ENCODE results near the gene PSPH. TPM values are rescaled to one million over a fixed set of nuclear protein-coding genes. Genes with fewer than 3 reads are reported as not detected.

Gene PSPH
- total and polyA plus RNA-seq, 4 donors: 5.5 to 35.9 (median 9.0) TPM

- H3K27me3 ChIP-seq (ENCODE audit: control insufficient read depth in 4 of 4, insufficient read depth in 4 of 4, low read length in 3 of 4): no peaks in the 10 kb centered on the region
- no peak for DNase-seq (ENCODE audit: low spot score)
- no peak overlapping the region for H3K27ac ChIP-seq (ENCODE audit: low read depth in 1 of 2, low read length in 2 of 2)
- H3K36me3 ChIP-seq (ENCODE audit: control insufficient read depth in 4 of 4, insufficient read depth in 3 of 4, low read depth in 1 of 4, low read length in 3 of 4): no peaks in the 10 kb centered on the region
- H3K9me3 ChIP-seq (ENCODE audit: control insufficient read depth in 4 of 4, low read length in 3 of 4): no peaks in the 10 kb centered on the region
- H3K9ac ChIP-seq (ENCODE audit: low read depth in 1 of 2, low read length in 2 of 2): no peak overlapping the region
- H3K4me3 ChIP-seq (ENCODE audit: low read depth in 1 of 3, low read length in 3 of 3): peak overlapping the region in 1 of 3 donors; percentile 93
- peaks cover 0 to 19% (median 13%) of the 10 kb centered on the region in 4 donors for H3K4me1 ChIP-seq (ENCODE audit: control insufficient read depth in 4 of 4, insufficient read depth in 4 of 4, low read length in 3 of 4)
- WGBS: 80% methylated on average over 15 of the region's 15 CpGs
- TF ChIP-seq EGR1 (IDR thresholded peaks at IDR 0.05; ENCODE audit: low read depth in 2 of 2) (no peak), CTCF (IDR thresholded peaks at IDR 0.05; ENCODE audit: low read depth, low read length, missing input control) (no peak), RXRA (IDR thresholded peaks at IDR 0.05) (no peak)
These were observed 87.6 kb downstream of the PSPH start for GRCh38 chr7:55963584-55964168.

GRCh38 chr7:55962014-55962413, 89.2 kb downstream of the PSPH start:
- Histone ChIP-seq H3K27me3 (ENCODE audit: control insufficient read depth in 4 of 4, insufficient read depth in 4 of 4, low read length in 3 of 4) (no peaks in the 10 kb centered on the region), H3K4me1 (ENCODE audit: control insufficient read depth in 4 of 4, insufficient read depth in 4 of 4, low read length in 3 of 4) (peaks cover 0 to 19% (median 13%) of the 10 kb centered on the region in 4 donors), H3K9ac (ENCODE audit: low read depth in 1 of 2, low read length in 2 of 2) (no peak overlapping the region), H3K36me3 (ENCODE audit: control insufficient read depth in 4 of 4, insufficient read depth in 3 of 4, low read depth in 1 of 4, low read length in 3 of 4) (no peaks in the 10 kb centered on the region), H3K27ac (ENCODE audit: low read depth in 1 of 2, low read length in 2 of 2) (no peak overlapping the region), H3K4me3 (ENCODE audit: low read depth in 1 of 3, low read length in 3 of 3) (no peak overlapping the region), H3K9me3 (ENCODE audit: control insufficient read depth in 4 of 4, low read length in 3 of 4) (no peaks in the 10 kb centered on the region)
- no peak for DNase-seq (ENCODE audit: low spot score)
- TF ChIP-seq YY1 (IDR thresholded peaks at IDR 0.05): no peak
- no peak for TF ChIP-seq FOXA2 (IDR thresholded peaks at IDR 0.05)
- no peak for TF ChIP-seq CTCF (IDR thresholded peaks at IDR 0.05; ENCODE audit: low read depth, low read length, missing input control)
- no peak for TF ChIP-seq HNF4A (conservative IDR thresholded peaks at IDR 0.05)
- 87% methylated on average over 3 of the region's 3 CpGs for WGBS

Small RNA genes within 50 kb of the gene (small RNA-seq; reads per million reads assigned to genes)
- 0.07 reads per million for gene SNORA15
- 0.15 reads per million for gene SNORA22B

Other genes with a start within 250 kb of the PSPH start
- gene SEPTIN14, start 188.7 kb downstream of the PSPH start, total RNA-seq: not detected
- gene SEPTIN14, start 188.7 kb downstream of the PSPH start, polyA plus RNA-seq: not detected
- gene ZNF713, start 164.0 kb downstream of the PSPH start, total RNA-seq: 1 to 10 TPM; 1.6 to 3.9 TPM
- gene ZNF713, start 164.0 kb downstream of the PSPH start, polyA plus RNA-seq: under 1 TPM; 0.39 to 0.43 TPM
- 10 to 100 TPM in 1 of 2 donors, 1 to 10 TPM in 1; 7.2 to 10.6 TPM for gene MRPS17, start 99.6 kb downstream of the PSPH start, total RNA-seq
- 10 to 100 TPM; 10.8 to 39.7 TPM for gene MRPS17, start 99.6 kb downstream of the PSPH start, polyA plus RNA-seq
- gene NIPSNAP2, start 86.9 kb downstream of the PSPH start, total RNA-seq: 10 to 100 TPM; 11.6 to 20.4 TPM
- 10 to 100 TPM in 1 of 2 donors, 1 to 10 TPM in 1; 6.0 to 11.9 TPM for gene NIPSNAP2, start 86.9 kb downstream of the PSPH start, polyA plus RNA-seq
- gene CCT6A, start 321 bp upstream of the PSPH start, total RNA-seq: 10 to 100 TPM; 48.6 to 80.0 TPM
- gene CCT6A, start 321 bp upstream of the PSPH start, polyA plus RNA-seq: 10 to 100 TPM; 44.6 to 49.5 TPM
- 100 to 1,000 TPM in 1 of 2 donors, 10 to 100 TPM in 1; 75.3 to 104 TPM for gene SUMF2, start 12.8 kb upstream of the PSPH start, total RNA-seq
- 10 to 100 TPM; 67.1 to 74.2 TPM for gene SUMF2, start 12.8 kb upstream of the PSPH start, polyA plus RNA-seq
- gene PHKG1, start 41.5 kb upstream of the PSPH start, total RNA-seq: 1 to 10 TPM in 1 of 2 donors, under 1 TPM in 1; 0.19 to 1.0 TPM
- gene PHKG1, start 41.5 kb upstream of the PSPH start, polyA plus RNA-seq: under 1 TPM; 0.18 to 0.30 TPM
- 100 to 1,000 TPM; 169 to 182 TPM for gene CHCHD2, start 55.0 kb upstream of the PSPH start, total RNA-seq
- gene CHCHD2, start 55.0 kb upstream of the PSPH start, polyA plus RNA-seq: 100 to 1,000 TPM; 322 to 356 TPM
- gene NUPR2, start 65.0 kb upstream of the PSPH start, total RNA-seq: not detected
- not detected for gene NUPR2, start 65.0 kb upstream of the PSPH start, polyA plus RNA-seq

Measured in liver (tissue), 10 donors.